ENCODE results near the gene ZNRF3.
A peak's percentile ranks its signal among the peaks of the same experiment; 100 is the strongest.
"Not testable (repeated sequence)": the region's sequence is repeated elsewhere in the genome, so short reads cannot be mapped to it uniquely, and the experiment has no call there.

Gene ZNRF3

GRCh38 chr22:28882878-28883656 lies at the start of gene ZNRF3:
Gene ZNRF3 (plus strand): TSS chr22:28883572. CDS start chr22:28883767, 195 bp downstream.
- DNase-seq = peak; percentile 97

DNA sequence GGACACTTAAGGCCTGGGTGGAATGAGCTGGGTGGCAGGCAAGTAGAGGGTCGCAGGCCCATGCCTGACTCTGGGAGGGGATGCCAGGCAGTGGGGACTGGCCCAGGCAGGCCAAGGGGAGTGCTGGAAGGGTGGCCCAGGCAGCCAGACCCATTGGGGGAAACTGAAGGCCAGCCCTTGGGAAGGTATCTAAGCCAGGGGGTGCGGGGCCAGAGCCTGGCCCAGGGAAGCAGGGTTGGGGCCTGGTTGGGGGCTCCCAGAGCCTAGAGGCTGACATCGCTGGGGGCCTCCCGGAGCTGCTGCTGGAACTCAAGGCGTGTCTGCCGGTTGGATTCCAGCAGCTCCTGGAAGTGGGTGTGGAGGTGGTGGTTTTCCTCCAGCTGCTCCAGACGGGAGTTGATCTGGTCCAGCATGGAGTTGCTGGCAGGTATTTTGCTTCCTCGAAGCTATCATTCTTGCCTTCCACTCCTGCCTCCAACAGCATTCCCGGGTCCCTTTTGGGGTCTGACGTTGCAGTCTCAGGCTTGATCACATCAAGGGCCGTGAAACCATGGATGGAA lies 47.7 kb upstream of the ZNRF3 start:
- DNase-seq = no peak

DNA sequence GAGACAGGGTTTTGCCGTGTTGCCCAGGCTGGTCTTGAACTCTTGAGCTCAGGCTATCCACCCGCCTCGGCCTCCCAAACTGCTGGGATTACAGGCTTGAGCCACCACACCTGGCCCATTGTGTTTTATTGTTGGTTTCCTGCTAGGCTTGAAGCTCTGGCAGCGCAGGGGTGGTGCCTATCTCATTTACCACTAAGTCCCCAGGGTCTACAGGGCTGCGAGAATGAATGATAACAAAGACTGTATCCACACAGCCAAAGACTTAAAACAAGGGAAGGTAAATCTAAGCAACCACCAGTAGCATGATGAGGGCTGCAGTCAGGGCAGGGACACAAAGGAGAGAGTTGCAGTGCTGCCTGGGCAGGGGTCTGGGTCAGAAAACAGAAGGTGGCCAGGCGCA lies 45.7 kb upstream of the ZNRF3 start:
- DNase-seq = no peak

- no peak for DNase-seq
Observed at GRCh38 chr22:28838971-28839370, 44.4 kb upstream of the ZNRF3 start.

DNA sequence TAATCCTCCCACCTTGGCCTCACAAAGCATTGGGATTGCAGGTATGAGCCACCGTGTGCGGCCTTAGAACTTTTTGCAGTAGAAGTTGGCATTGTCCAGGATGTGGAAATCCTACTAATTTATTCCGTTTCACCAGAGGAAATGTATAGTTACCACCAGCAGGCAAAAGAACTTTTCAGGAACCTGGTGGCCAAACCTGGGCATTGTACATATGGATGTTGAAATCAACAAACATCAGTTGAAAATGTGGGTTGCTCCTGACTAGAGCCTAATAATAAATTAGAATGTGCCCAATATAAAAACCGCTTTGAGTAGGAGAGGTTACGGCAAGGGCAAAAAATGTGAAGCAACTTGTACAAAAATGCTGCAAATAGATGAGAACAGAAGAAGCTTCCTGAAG lies 42.3 kb upstream of the ZNRF3 start:
- DNase-seq = no peak

GRCh38 chr22:28843633-28844032 lies 39.7 kb upstream of the ZNRF3 start:
- no peak for DNase-seq

DNA sequence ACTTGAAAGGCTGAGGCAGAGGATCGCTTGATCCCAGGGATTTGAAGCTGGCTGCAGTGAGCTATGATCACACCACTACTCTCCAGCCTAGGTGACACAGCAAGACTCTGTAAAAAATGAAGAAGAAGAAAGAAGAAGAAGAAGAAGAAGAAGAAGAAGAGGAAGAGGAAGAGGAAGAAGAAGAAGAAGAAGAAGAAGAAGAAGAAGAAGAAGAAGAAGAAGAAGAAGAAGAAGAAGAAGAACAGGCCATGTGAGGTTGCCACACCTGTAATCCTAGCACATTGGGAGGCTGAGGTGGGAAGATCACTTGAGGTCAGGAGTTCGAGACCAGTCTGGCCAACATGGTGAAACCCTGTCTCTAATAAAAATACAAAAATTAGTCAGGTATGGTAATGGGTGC lies 39.1 kb upstream of the ZNRF3 start:
- DNase-seq = not testable (repeated sequence)

DNA sequence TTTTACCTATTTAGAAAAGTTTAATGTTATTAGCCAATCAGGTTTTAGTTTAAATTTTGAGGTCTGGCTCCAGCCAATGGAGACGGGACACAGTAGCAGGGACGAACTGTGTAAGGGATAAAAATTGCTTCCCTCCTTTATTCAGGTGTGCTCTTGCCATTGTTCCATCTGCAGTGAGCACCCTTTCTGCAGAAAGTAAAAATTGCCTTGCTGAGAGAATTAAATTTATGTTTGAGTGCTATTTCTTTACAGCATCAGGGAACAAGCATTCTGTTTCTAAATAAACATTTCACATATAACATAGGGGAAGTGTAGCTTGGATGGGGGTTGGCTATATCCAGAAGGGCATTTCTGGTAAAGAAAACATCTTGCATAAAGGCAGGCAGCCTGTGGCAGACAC lies 36.4 kb upstream of the ZNRF3 start:
- no peak for DNase-seq

GRCh38 chr22:28855355-28856094 lies 27.8 kb upstream of the ZNRF3 start:
- DNase-seq = peak; percentile 74

- DNase-seq = no peak
Observed at GRCh38 chr22:28856095-28856455, 27.3 kb upstream of the ZNRF3 start.

DNA sequence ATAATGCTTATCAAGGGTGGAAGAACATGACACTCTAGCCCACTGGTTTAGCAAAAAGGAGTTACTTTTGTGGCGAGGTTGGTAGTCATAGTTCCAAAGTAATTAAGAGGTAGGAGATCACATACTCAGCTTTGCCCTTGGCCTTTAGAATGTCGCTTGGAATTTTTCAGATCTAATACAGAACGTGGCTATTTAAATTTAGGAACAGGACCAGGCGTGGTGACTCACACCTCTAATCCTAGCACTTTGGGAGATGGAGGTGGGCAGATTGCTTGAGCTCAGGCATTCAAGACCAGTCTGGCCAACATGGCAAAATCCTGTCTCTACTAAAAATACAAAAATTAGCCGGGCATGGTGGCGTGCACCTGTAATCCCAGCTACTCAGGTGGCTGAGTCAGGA lies 26.1 kb upstream of the ZNRF3 start:
- DNase-seq = no peak

DNA sequence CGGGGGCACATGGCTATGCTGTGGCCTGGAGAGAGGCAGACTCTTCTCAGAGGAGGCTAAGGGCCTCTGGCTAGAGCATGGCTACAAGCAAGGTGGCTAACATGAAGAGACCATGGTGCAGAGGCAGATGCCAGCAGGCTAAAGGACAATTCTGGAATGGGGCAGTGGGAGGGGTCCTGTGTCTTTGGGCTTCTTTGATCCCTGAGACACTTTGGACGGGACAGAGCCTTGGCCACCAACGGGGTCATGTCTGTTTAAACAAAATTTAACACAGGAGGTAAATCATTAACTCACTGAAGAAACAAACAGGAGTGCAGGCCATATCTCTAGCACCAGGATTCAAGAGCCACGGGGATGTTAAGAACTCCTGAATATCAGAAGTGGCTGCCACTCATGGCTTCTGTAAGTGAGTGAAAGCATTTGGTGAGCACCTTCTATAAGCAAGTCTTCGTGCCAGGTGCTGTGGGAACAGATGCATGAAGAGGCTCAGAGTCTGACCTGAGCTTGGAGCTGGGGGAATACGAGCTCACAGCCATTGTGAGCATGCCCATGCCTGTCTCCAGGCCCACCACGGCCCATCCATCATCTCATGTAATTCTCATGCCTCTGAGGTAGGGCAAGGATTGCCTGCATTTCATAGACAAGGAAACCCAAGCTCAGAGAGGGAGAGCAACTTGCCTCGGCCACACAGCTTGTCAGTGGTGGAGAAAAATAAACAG lies 18.3 kb upstream of the ZNRF3 start:
- no peak for DNase-seq

DNA sequence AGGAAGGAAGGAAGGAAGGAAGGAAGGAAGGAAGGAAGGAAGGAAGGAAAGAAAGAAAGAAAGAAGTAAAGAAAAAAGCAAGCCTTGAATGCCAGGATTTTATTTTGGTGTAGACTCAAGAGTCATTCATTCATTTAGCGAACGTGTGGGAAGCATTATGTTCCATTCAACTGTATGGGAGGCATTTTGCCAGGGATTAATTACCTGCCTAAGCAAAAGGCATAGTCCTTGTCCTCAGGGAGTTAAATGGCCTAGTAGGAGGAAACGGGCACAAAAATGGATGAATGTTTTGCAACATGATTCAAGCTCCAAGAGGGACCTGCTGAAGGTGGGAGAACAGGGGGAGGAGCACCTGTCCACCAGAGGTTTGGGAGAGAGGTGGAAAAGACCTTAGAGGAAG lies 16.2 kb upstream of the ZNRF3 start:
- DNase-seq = no peak

DNA sequence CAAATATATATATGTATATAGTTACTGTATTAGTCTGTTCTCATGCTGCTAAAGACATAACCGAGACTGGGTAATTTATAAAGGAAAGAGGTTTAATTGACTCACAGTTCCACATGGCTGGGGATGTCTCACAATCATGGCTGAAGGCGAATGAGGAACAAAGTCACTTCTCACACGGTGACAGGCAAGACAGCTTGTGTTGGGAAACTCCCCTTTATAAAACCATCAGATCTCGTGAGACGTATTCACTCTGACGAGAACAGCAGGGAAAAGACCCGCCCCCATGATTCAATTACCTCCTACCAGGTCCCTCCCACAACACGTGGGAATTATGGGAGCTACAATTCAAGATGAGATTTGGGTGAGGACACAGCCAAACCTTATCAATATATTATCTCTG lies 15.0 kb upstream of the ZNRF3 start:
- DNase-seq = not testable (repeated sequence)

DNA sequence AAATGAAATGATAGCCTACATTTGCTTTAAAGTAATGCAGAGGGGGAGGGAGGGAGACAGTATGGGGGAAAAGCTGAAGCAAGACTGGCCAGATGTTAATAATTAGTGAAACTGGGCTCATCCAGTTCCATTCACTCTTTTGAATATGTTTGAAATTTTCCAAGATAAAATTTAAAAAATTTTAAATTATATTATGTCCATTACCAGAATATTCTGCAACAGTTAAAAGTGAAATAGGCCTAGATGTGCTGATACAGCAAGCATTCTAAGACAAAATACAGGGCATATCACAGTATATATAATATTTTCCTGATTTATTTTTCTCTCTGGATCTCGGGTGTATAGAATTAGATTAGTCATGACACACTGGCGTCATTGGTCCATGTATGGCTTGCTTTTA lies 13.6 kb upstream of the ZNRF3 start:
- no peak for DNase-seq

- no peak for DNase-seq
Observed at GRCh38 chr22:28873183-28873963, 10.0 kb upstream of the ZNRF3 start.

DNA sequence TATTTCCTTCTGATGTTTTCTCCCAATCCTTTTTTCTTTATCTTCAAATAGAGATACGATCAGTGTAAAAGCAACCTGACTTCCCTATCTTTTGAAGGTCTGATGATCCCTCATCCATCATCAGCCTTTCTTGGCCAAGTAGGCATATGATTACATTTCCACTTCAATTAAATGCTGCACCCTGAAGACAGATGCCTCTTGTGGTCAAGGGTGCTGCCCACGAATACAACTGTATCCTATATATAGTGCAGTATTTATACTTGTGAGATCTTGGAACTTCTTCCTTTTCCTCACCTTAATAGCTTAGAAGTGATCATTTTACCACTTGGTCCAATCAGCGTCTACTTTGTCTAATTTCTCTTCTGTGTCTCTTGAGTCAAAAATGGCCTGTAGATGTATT lies 9.3 kb upstream of the ZNRF3 start:
- DNase-seq = no peak

- DNase-seq = no peak
Observed at GRCh38 chr22:28874811-28875320, 8.5 kb upstream of the ZNRF3 start.

DNA sequence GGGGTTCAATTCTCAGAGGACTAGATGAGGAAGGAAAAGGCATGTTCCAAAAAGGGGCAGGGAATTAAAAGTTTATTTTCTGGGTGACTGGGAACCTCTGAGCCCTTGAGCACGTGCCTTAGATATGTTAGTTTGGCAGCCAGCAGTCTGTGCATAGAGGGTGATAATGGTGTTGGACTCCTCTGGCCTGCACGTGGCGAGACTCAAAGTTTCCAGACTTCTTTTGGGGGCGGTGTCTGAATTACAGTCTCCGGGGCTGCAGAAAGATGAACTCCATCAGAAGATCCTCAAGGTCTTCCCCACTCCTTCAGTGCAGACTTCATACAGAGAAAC lies 861 bp upstream of the ZNRF3 start:
- DNase-seq = no peak

DNA sequence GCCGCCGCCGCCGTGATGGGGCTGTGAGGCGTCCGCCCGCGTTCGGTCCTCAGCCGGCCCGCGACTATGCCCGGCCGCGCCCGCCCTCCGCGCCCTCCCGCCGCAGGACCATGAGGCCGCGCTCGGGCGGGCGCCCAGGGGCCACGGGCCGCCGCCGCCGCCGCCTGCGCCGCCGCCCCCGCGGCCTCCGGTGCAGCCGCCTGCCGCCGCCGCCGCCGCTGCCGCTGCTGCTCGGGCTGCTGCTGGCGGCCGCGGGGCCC lies 215 bp downstream of the ZNRF3 start:
- no peak for DNase-seq

DNA sequence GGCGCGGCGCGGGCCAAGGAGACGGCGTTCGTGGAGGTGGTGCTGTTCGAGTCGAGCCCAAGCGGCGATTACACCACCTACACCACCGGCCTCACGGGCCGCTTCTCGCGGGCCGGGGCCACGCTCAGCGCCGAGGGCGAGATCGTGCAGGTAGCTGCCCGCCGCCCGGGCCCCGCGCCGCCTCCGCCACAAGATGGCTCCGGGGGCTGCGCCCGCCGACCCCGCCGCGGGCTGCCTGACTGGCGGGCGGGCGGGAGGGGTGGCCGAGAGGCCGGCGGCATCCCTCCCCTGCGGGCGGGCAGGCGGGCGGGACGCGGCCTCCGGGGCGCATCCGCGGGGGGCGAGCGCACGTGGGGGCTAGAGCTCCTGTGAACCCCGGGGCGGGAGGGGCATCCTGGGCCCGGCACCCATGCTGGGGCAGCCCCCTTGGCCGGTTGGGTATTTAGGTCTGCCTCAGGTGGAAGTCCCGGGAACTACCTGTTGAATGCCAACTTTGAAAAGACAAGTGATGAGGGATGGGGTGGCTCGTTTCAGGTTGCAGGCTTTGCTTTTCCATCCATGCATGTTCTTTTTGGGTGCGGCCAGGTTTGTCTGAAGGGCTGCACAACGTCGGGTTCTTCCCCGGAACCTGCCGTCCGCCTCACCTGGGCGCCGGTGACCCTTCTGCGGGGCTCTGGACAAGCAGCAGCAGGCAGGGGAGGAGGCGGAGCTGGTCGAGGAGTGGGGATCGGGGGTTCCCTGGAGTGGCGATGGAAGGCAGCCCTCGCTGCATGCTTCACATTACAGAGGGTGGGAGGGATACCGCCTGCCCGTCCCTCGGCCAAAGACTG lies 760 bp downstream of the ZNRF3 start:
- peak; percentile 55 for DNase-seq

- peak; percentile 47 for DNase-seq
Observed at GRCh38 chr22:28884747-28885350, 1.5 kb downstream of the ZNRF3 start.

All from right forelimb (tissue), 1 donor.